ENCODE results near the gene SCN4A. TPM values are rescaled to one million over a fixed set of nuclear protein-coding genes. Genes with fewer than 3 reads are reported as not detected.
"Not testable (repeated sequence)": the region's sequence is repeated elsewhere in the genome, so short reads cannot be mapped to it uniquely, and the experiment has no call there.

Gene SCN4A
- total and polyA plus RNA-seq, 8 donors: 0.04 to 1.7 (median 0.29) TPM

GRCh38 chr17:63919311-63919723, 53.4 kb downstream of the SCN4A start:
- Histone ChIP-seq H3K36me3 (no peaks in the 10 kb centered on the region), H3K27me3 (no peaks in the 10 kb centered on the region), H3K4me1 (no peaks in the 10 kb centered on the region), H3K4me3 (no peak overlapping the region), H3K9me3 (no peaks in the 10 kb centered on the region), H3K27ac (no peak overlapping the region)
- 28 to 39% methylated on average over 8 of the region's 8 CpGs for WGBS, 2 donors
- TF ChIP-seq CTCF (IDR thresholded peaks at IDR 0.05): peak; percentile 87 to 96 (median 90)
- DNase-seq (peak in 4 of 6 donors; percentile 28 to 66 (median 44)), ATAC-seq (peak; percentile 78 to 93 (median 92)), FAIRE-seq (no peak)
- intact Hi-C loops (cut with DNase I): loop anchor here in 2 of 3 donors (10.0 kb wide), 2 partner anchors 215 to 365 kb away; partner anchors contain the start of gene ERN1 (in 2 of the 2)

- FAIRE-seq, DNase-seq, ATAC-seq, H3K27me3 ChIP-seq, H3K27ac ChIP-seq, H3K4me1 ChIP-seq, H3K4me3 ChIP-seq, H3K9me3 ChIP-seq, H3K36me3 ChIP-seq: not testable (repeated sequence)
- 38% methylated on average over 10 of the region's 10 CpGs for WGBS, 2 donors
- intact Hi-C loops (cut with DNase I): loop anchor here in 2 of 3 donors (10.0 kb wide), 2 partner anchors 216 to 366 kb away; partner anchors contain the start of gene ERN1 (in 2 of the 2)
Observed at GRCh38 chr17:63918789-63919305, 53.9 kb downstream of the SCN4A start, which contains the start of gene GH1. Gene GH1 (minus strand): TSS chr17:63918839. CDS start chr17:63918776, 63 bp downstream.

GRCh38 chr17:63918305-63918704, 54.4 kb downstream of the SCN4A start:
- Histone ChIP-seq H3K36me3 (no peaks in the 10 kb centered on the region), H3K9me3 (no peaks in the 10 kb centered on the region), H3K27me3 (no peaks in the 10 kb centered on the region), H3K4me3 (no peak overlapping the region), H3K27ac (no peak overlapping the region), H3K4me1 (no peaks in the 10 kb centered on the region)
- FAIRE-seq (no peak), ATAC-seq (no peak), DNase-seq (no peak)
- no peak for TF ChIP-seq CTCF (IDR thresholded peaks at IDR 0.05)
- intact Hi-C loops (cut with DNase I): loop anchor here in 2 of 3 donors (10.0 kb wide), 2 partner anchors 216 to 366 kb away; partner anchors contain the start of gene ERN1 (in 2 of the 2)
- 53 to 60% methylated on average over 10 of the region's 10 CpGs for WGBS, 2 donors

DNA sequence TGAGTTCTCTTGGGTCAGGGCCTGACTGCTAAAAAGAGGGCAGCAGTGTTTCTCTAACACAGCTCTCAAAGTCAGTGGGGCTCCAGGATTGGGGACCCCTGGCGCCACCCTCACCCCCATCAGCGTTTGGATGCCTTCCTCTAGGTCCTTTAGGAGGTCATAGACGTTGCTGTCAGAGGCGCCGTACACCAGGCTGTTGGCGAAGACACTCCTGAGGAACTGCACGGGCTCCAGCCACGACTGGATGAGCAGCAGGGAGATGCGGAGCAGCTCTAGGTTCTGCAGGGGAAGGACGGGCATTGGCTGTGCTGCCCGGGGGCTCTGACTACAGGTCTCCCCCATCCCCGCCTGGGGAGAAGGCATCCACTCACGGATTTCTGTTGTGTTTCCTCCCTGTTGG, 55.1 kb downstream of the SCN4A start:
- intact Hi-C loops (cut with DNase I): loop anchor here in 2 of 3 donors (10.0 kb wide), 2 partner anchors 217 to 367 kb away; partner anchors contain the start of gene ERN1 (in 2 of the 2)
- no peak for FAIRE-seq
- H3K36me3 ChIP-seq: no peaks in the 10 kb centered on the region
- H3K27me3 ChIP-seq: no peaks in the 10 kb centered on the region
- no peak for ATAC-seq
- peak in 1 of 6 donors; percentile 35 for DNase-seq
- no peak overlapping the region for H3K4me3 ChIP-seq
- 66 to 69% methylated on average over 13 of the region's 13 CpGs for WGBS, 2 donors
- no peaks in the 10 kb centered on the region for H3K9me3 ChIP-seq
- H3K4me1 ChIP-seq: no peaks in the 10 kb centered on the region
- no peak overlapping the region for H3K27ac ChIP-seq
- no peak for TF ChIP-seq CTCF (IDR thresholded peaks at IDR 0.05)

DNA sequence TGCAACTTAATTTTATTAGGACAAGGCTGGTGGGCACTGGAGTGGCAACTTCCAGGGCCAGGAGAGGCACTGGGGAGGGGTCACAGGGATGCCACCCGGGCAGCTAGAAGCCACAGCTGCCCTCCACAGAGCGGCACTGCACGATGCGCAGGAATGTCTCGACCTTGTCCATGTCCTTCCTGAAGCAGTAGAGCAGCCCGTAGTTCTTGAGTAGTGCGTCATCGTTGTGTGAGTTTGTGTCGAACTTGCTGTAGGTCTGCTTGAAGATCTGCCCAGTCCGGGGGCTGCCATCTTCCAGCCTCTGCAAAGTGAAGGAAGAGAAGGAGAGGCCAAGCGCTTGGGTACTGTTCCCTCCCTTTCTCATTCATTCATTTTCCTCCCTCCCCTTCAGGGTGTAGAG, 55.5 kb downstream of the SCN4A start:
- H3K4me3 ChIP-seq, H3K27me3 ChIP-seq, H3K9me3 ChIP-seq, ATAC-seq, H3K27ac ChIP-seq, H3K4me1 ChIP-seq, FAIRE-seq, H3K36me3 ChIP-seq: not testable (repeated sequence)
- intact Hi-C loops (cut with DNase I): loop anchor here in 2 of 3 donors (10.0 kb wide), 2 partner anchors 218 to 368 kb away; partner anchors contain the start of gene ERN1 (in 2 of the 2)
- 69 to 73% methylated on average over 10 to 11 of the region's 11 CpGs for WGBS, 2 donors
- peak in 1 of 6 donors; percentile 22 for DNase-seq

All from pancreas (tissue), 10 donors.